NCI-H526 (cell line): ENCODE measurements around the gene ZFP36L2.
"Not testable (repeated sequence)": the region's sequence is repeated elsewhere in the genome, so short reads cannot be mapped to it uniquely, and the experiment has no call there.

Source experiments
- DNase-seq, 2 experiments: peaks; one replicate each; lab custom pipeline; 2025; lab: John Stamatoyannopoulos, UW

ZFP36L2 gene

DNA sequence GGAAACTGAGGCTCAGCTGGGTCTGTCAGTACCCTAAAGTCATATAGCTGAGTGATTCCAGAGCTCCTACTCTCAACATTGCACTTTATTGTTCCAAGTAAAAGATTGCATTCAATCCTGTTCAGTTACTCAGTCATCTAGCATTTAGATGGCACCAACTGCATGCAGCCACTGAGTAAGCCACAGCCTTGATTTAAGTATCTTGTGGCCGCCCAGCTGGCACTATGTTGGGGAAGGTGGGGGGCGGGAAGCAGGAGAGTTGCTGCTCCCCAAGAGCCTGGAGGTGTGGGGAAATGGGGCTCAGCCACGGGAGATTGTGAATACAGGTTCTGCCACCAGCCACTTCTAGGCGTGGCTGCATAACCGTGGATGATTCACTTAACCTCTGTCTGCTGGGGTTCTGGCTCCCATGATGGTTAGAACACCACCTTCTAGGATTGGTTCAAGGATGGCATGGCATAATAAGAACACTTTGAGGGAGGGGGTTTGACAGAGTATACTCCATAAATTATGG is 17.1 kb downstream of the ZFP36L2 start:
- DNase-seq: no peak

DNA sequence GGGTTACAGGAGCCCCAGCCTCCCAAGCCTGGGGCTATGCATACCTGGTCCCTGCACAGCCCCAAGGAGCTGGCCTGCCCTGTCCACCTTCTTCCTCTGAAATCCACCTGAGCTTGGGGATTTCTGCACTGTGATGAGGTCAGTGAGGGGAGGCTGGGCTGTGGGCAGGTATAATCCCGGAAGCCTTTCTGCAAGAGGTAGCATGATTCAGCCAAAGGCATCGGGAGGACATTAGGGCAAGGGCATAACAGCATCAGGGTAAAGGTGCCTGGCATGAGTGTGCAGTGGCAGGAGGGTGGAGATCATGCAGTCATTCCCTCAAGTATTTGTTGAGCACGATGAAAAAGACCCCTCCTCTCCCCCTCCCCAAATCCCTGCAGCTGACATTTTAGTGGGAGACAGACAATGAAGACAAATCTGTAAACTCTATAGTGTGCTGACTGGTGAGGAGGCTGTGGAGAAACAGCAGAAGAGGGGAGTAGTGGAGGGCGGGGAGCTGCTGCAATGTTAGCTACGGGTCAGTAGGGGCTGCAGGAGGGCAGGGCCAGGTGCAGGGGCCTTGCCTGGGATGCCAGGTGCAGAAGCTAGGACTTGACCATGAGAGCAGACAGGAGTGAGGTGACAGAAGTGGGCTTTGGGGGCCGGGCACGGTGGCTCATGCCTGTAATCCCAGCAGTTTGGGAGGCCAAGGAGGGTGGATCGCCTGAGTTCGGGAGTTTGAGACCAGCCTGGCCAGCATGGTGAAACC is 18.7 kb downstream of the ZFP36L2 start:
- DNase-seq: peak in 1 of 2 experiments; percentile 12

- DNase-seq: no peak
Measured at GRCh38 chr2:43206602-43207001, 19.8 kb downstream of the ZFP36L2 start.

DNA sequence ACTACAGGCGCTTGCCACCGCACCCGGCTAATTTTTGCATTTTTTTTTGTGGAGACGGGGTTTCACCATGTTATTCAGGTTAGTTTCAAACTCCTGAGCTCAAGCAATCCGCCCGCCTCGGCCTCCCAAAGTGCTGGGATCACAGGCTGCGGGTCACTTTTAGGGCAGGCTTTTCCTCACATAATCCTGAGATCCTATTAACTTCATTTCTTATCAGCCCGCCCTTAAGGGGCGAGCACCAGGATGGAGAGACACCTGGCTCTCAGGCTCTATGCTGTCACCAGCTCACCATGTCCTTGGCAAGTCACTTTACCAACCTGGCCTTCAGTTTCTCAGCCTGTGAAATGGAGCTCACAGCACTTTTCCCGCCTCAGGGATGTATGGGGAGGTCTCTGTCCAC is 23.0 kb downstream of the ZFP36L2 start:
- DNase-seq: no peak

DNA sequence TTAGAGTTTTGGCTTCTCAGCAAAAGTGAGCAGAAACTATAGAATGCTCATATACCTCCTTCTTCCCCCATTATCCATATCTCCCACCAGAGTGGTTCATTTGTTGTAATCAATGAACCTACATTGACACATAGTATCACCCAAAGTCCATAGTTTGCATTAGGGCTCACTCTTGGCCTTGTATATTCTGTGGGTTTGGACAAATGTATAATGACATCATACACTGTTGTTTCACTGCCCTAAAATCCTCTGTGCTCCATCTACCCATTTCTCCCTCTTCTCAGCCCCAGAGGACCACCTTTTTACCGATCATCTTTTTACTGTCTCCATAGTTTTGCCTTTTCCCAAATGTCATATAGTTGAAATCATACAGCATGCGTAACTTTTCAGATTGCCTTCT is 24.1 kb downstream of the ZFP36L2 start:
- no peak for DNase-seq

DNA sequence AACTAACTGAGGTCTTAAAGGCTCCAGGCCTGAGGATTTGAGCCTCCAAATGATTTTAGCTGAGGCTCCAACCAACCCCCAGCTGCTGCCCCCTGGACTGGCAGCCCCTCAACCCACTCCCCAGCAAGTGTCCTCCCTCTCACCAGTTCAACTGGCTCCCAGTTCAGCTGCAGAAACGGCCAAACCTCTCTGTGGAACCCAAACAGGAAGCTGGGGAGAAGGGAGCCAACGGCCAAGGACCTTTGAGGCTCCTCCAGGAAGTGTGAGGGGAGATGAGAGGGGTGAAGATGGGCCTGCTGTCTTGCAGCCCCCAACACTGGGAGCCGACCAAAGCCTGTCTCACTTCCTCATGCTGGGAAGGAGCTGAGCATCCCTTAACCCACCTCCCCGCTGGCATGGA is 24.9 kb downstream of the ZFP36L2 start:
- no peak for DNase-seq

DNA sequence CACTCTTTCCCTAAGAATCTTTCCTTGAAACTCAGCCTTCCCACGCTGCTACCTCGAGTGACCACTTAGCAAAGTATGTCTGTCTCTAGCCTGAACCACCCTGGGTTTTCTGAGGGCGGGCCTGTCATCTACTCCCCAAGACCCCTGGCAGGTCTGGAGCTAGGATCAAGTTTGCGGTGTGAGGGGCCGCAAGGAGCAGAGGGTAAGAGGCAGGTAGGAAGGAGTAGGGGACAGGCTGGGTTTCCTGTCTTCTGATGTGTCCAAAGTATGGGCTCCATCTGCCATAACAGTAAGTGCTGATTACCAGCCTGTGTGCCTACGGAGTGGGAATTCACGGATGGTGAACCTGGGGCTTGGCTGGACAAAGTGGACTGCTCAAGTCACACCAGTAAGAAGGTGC is 25.4 kb downstream of the ZFP36L2 start:
- no peak for DNase-seq

DNA sequence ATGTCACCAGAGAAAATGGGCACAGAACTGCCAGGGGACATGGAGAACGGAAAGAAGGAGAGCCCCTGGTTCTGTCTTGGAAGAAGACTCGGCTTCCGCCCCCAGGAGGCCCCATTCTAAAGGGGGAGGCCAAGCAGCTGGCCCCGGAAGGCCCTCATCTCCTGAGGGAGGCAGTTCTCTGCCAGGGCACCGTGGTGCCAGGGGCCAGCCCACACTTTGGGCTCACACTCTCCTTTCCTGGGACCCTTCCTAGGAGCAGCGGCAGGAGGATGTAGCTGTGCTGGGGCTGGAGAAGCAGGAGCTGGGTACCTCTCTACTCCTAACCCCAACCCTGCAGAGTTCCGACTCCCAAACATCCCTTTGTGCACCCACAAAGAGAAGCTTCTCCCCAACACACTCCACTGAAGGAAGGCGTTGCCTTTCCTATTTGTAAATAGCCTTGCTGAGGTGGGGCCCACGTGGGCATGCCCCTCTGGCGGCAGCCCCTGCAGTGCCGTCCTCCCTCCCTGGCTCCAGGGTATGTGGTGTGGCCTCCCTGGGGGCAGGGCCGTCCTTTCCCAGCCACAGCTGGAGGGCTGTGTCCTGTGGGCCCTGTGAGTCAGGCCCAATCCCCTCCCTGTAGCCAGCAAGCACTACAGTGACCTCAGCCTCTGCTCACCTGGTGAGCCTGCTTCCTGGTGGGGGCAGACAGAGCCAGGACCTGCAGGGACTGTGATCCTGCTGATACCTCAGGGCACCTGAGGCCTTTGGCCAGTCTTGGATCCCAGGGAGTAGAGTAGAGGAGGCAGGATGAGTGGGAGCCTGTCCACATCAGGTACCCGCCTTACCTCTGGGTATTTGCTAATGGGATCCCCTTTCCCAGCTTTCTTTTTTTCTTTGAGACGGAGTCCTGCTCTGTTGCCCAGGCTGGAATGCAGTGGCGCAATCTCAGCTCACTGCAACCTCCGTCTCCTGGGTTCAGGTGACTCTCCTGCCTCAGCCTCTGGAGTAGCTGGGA is 26.6 kb downstream of the ZFP36L2 start:
- DNase-seq: no peak

GRCh38 chr2:43198263-43198662 is 28.1 kb downstream of the ZFP36L2 start:
- no peak for DNase-seq

DNA sequence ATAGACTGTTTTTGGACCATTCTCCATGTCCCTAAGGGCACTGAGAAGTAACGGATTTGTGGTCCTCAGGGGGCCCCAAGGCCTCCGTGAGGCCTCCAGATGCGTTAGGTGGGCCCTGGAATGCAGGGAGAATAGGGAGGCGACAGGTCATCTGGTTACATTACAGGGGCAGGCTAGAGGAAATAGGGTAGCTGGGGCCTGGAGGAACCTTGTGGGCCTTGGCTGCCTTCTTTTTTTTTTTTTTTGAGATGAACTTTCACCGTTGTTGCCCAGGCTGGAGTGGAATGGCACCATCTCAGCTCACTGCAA is 28.9 kb downstream of the ZFP36L2 start:
- DNase-seq: no peak

- DNase-seq: peak; percentile 87 to 93
Measured at GRCh38 chr2:43196768-43197587, 29.4 kb downstream of the ZFP36L2 start.

GRCh38 chr2:43194121-43194869 is 32.1 kb downstream of the ZFP36L2 start:
- peak; percentile 68 to 86 for DNase-seq

- DNase-seq: peak in 1 of 2 experiments; percentile 30
Measured at GRCh38 chr2:43193652-43194120, 32.7 kb downstream of the ZFP36L2 start.

DNA sequence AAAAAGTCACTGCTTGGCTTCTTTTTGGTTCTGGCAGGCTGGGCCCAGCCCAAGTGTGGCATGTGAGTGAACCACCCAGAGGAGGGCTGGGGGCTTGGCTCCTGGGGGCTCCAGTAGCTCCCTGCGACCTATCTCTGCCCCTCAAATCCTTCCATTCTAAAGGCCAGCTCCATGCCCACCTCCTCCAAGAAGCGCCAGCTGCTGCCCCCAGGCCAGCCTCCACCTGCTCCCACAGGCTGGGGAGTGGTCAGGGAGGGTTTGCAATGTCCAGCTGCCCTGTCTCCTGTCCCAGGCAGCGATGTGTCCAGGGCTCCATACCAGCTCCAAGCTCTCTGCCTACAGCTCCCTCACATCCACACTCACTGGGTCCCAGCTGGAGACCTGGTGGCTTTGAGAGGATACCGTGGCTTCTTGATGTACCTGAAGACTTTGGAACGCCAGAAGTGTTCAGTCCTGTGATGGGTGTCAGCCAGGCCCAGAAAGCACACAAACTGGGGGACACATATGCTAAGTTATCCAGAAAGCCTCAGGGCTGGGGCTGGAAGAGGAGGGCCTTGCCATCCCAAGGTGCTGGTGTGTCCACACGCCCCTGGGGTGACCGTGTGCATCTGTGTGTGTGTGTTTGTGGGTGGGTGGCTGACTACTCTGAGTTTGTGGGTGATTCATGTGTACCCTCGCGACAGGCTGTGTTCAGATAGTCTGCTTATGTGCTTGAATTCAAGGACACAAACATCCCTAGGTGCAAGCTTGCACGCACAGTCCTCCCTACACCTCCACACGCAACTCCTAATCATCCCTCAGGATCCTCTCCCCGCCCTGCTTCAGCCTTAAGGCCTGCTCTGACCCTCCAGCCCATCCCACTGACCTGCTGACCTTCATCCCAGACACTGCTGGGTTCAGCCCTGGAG is 33.4 kb downstream of the ZFP36L2 start:
- DNase-seq: no peak

- DNase-seq: no peak
Measured at GRCh38 chr2:43191947-43192516, 34.4 kb downstream of the ZFP36L2 start.

DNA sequence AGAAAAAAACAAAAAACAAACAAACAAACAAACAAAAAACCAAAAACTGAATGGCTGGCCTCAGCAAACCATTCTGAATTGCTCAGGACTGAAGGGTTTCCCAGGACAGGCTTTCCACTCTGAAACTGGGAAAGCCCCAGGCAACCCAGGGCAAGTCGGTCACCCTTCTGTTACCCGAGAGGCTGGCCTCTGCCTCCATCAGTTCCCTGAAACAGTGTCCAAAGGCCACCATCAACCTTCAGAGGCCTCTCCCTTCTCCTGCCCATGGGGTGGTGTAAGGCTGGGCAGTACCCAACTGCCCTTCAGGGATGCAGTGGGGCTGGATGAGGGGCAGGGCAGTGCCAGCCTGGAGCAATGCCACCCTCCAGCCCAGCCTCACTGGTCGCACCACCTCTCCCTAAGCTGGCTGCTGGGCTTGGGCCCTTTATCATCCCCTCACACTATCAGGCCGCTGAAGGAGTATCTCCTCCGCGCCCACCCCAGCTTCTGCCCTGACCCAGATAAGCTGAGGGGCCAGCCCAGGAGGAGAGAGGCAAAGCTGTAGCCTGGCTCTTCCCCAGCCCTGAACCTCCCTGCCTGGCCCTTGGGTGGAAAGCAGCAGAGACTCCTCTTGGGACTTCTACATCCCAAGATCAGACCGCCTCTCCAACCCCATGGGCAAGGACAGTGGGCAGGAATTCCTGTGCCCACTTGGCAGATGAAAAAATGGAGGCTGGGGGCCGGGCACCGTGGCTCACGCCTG is 35.9 kb downstream of the ZFP36L2 start:
- DNase-seq: no peak

- DNase-seq: not testable (repeated sequence)
Measured at GRCh38 chr2:43189861-43190260, 36.5 kb downstream of the ZFP36L2 start.

- DNase-seq: no peak
Measured at GRCh38 chr2:43188561-43189386, 37.6 kb downstream of the ZFP36L2 start.
